ENCODE results near the gene SNUPN.
"Not testable (repeated sequence)": the region's sequence is repeated elsewhere in the genome, so short reads cannot be mapped to it uniquely, and the experiment has no call there.

The SNUPN gene

GRCh38 chr15:75636026-75636425, 10.5 kb upstream of the SNUPN start:
- Histone ChIP-seq H3K36me3 (ENCODE audit: control insufficient read depth in 4 of 4, insufficient read depth in 4 of 4, low read length in 3 of 4) (peaks cover 0 to 13% (median 4%) of the 10 kb centered on the region in 4 experiments), H3K4me3 (ENCODE audit: control insufficient read depth in 1 of 7, extremely low read depth in 1 of 7, insufficient read depth in 4 of 7, low read depth in 2 of 7, low read length in 6 of 7) (no peak overlapping the region), H3K27ac (ENCODE audit: insufficient read depth in 1 of 2, low read depth in 1 of 2, low read length in 2 of 2, poor library complexity in 1 of 2, severe bottlenecking in 2 of 2) (no peak overlapping the region), H3K4me1 (ENCODE audit: control extremely low read depth in 1 of 4, control insufficient read depth in 4 of 4, insufficient read depth in 4 of 4, low read length in 3 of 4) (peaks cover 10 to 37% (median 27%) of the 10 kb centered on the region in 4 experiments), H3K27me3 (replicated peaks in 2 of 5; ENCODE audit: control insufficient read depth in 4 of 5, insufficient read depth in 5 of 5, low read length in 4 of 5) (no peaks in the 10 kb centered on the region), H3K9me3 (ENCODE audit: control extremely low read depth in 1 of 5, control insufficient read depth in 4 of 5, insufficient read depth in 2 of 5, low read depth in 1 of 5, low read length in 4 of 5) (no peaks in the 10 kb centered on the region)
- ChIA-PET CTCF (interaction anchor here (1.4 to 1.7 kb wide), 2 partner anchors 10 to 38 kb away, joined by 3 to 6 read pairs; partner anchors contain the start of gene SNUPN), POLR2A (no interaction called here)
- DNase-seq: no peak
- 90% methylated on average over 5 of the region's 6 CpGs for WGBS (ENCODE audit: insufficient coverage)

GRCh38 chr15:75633922-75634321, 8.4 kb upstream of the SNUPN start:
- POLR2A ChIA-PET; DNase-seq; H3K27me3 ChIP-seq (replicated peaks in 2 of 5; ENCODE audit: control insufficient read depth in 4 of 5, insufficient read depth in 5 of 5, low read length in 4 of 5); H3K27ac ChIP-seq (ENCODE audit: insufficient read depth in 1 of 2, low read depth in 1 of 2, low read length in 2 of 2, poor library complexity in 1 of 2, severe bottlenecking in 2 of 2); H3K9me3 ChIP-seq (ENCODE audit: control extremely low read depth in 1 of 5, control insufficient read depth in 4 of 5, insufficient read depth in 2 of 5, low read depth in 1 of 5, low read length in 4 of 5); H3K4me3 ChIP-seq (ENCODE audit: control insufficient read depth in 1 of 7, extremely low read depth in 1 of 7, insufficient read depth in 4 of 7, low read depth in 2 of 7, low read length in 6 of 7): not testable (repeated sequence)
- 100% methylated on average over 6 of the region's 7 CpGs for WGBS (ENCODE audit: insufficient coverage)
- peaks cover 0 to 13% (median 4%) of the 10 kb centered on the region in 4 experiments for H3K36me3 ChIP-seq (ENCODE audit: control insufficient read depth in 4 of 4, insufficient read depth in 4 of 4, low read length in 3 of 4)
- peaks cover 5 to 20% (median 15%) of the 10 kb centered on the region in 4 experiments for H3K4me1 ChIP-seq (ENCODE audit: control extremely low read depth in 1 of 4, control insufficient read depth in 4 of 4, insufficient read depth in 4 of 4, low read length in 3 of 4)
- CTCF ChIA-PET: interaction anchor here (1.0 kb wide), 1 partner anchor 8 kb away, joined by 3 read pairs; the partner anchor contains the start of gene SNUPN

- no peak overlapping the region for H3K4me3 ChIP-seq (ENCODE audit: control insufficient read depth in 1 of 7, extremely low read depth in 1 of 7, insufficient read depth in 4 of 7, low read depth in 2 of 7, low read length in 6 of 7)
- no peak overlapping the region for H3K27ac ChIP-seq (ENCODE audit: insufficient read depth in 1 of 2, low read depth in 1 of 2, low read length in 2 of 2, poor library complexity in 1 of 2, severe bottlenecking in 2 of 2)
- H3K9me3 ChIP-seq (ENCODE audit: control extremely low read depth in 1 of 5, control insufficient read depth in 4 of 5, insufficient read depth in 2 of 5, low read depth in 1 of 5, low read length in 4 of 5): no peaks in the 10 kb centered on the region
- no peaks in the 10 kb centered on the region for H3K27me3 ChIP-seq (replicated peaks in 2 of 5; ENCODE audit: control insufficient read depth in 4 of 5, insufficient read depth in 5 of 5, low read length in 4 of 5)
- peaks cover 0 to 8% (median 4%) of the 10 kb centered on the region in 4 experiments for H3K4me1 ChIP-seq (ENCODE audit: control extremely low read depth in 1 of 4, control insufficient read depth in 4 of 4, insufficient read depth in 4 of 4, low read length in 3 of 4)
- H3K36me3 ChIP-seq (ENCODE audit: control insufficient read depth in 4 of 4, insufficient read depth in 4 of 4, low read length in 3 of 4): peaks cover 0 to under 1% (median under 1%) of the 10 kb centered on the region in 4 experiments
- ChIA-PET POLR2A (no interaction called here), CTCF (no interaction called here)
- no peak for DNase-seq
Measured at GRCh38 chr15:75631935-75632334, 6.4 kb upstream of the SNUPN start.

- CTCF ChIA-PET: no interaction called here
- POLR2A ChIA-PET: no interaction called here
- no peak overlapping the region for H3K27ac ChIP-seq (ENCODE audit: insufficient read depth in 1 of 2, low read depth in 1 of 2, low read length in 2 of 2, poor library complexity in 1 of 2, severe bottlenecking in 2 of 2)
Measured at GRCh38 chr15:75622505-75622904, 3.0 kb downstream of the SNUPN start.

GRCh38 chr15:75620841-75621391, 4.6 kb downstream of the SNUPN start:
- DNase-seq: peak in 1 of 3 donors; percentile 25
- Histone ChIP-seq H3K9me3 (ENCODE audit: control extremely low read depth in 1 of 5, control insufficient read depth in 4 of 5, insufficient read depth in 2 of 5, low read depth in 1 of 5, low read length in 4 of 5) (no peaks in the 10 kb centered on the region), H3K27ac (ENCODE audit: insufficient read depth in 1 of 2, low read depth in 1 of 2, low read length in 2 of 2, poor library complexity in 1 of 2, severe bottlenecking in 2 of 2) (peak overlapping the region; percentile 43 to 62), H3K27me3 (replicated peaks in 2 of 5; ENCODE audit: control insufficient read depth in 4 of 5, insufficient read depth in 5 of 5, low read length in 4 of 5) (no peaks in the 10 kb centered on the region), H3K4me3 (ENCODE audit: control insufficient read depth in 1 of 7, extremely low read depth in 1 of 7, insufficient read depth in 4 of 7, low read depth in 2 of 7, low read length in 6 of 7) (peak overlapping the region in 6 of 7 experiments; percentile 13 to 70 (median 36)), H3K4me1 (ENCODE audit: control extremely low read depth in 1 of 4, control insufficient read depth in 4 of 4, insufficient read depth in 4 of 4, low read length in 3 of 4) (peaks cover 10 to 28% (median 19%) of the 10 kb centered on the region in 4 experiments), H3K36me3 (ENCODE audit: control insufficient read depth in 4 of 4, insufficient read depth in 4 of 4, low read length in 3 of 4) (peaks cover 8 to 31% (median 26%) of the 10 kb centered on the region in 4 experiments)
- WGBS (ENCODE audit: insufficient coverage): 42% methylated on average over 2 of the region's 7 CpGs
- ChIA-PET CTCF (interaction anchor here (0.8 to 4.5 kb wide), 8 partner anchors 13 to 166 kb away, joined by 3 to 28 read pairs (median 5); partner anchors contain the start of gene IMP3), POLR2A (no interaction called here)

More at GRCh38 chr15:75622505-75622904, 3.0 kb downstream of the SNUPN start:
- WGBS (ENCODE audit: insufficient coverage): 50% methylated on average over 1 of the region's 2 CpGs
- Histone ChIP-seq H3K27me3 (replicated peaks in 2 of 5; ENCODE audit: control insufficient read depth in 4 of 5, insufficient read depth in 5 of 5, low read length in 4 of 5) (no peaks in the 10 kb centered on the region), H3K36me3 (ENCODE audit: control insufficient read depth in 4 of 4, insufficient read depth in 4 of 4, low read length in 3 of 4) (peaks cover 5 to 18% (median 14%) of the 10 kb centered on the region in 4 experiments), H3K4me3 (ENCODE audit: control insufficient read depth in 1 of 7, extremely low read depth in 1 of 7, insufficient read depth in 4 of 7, low read depth in 2 of 7, low read length in 6 of 7) (no peak overlapping the region), H3K9me3 (ENCODE audit: control extremely low read depth in 1 of 5, control insufficient read depth in 4 of 5, insufficient read depth in 2 of 5, low read depth in 1 of 5, low read length in 4 of 5) (no peaks in the 10 kb centered on the region), H3K4me1 (ENCODE audit: control extremely low read depth in 1 of 4, control insufficient read depth in 4 of 4, insufficient read depth in 4 of 4, low read length in 3 of 4) (peaks cover 14 to 44% (median 29%) of the 10 kb centered on the region in 4 experiments)
- no peak for DNase-seq

- H3K27me3 ChIP-seq (replicated peaks in 2 of 5; ENCODE audit: control insufficient read depth in 4 of 5, insufficient read depth in 5 of 5, low read length in 4 of 5): no peaks in the 10 kb centered on the region
- peak overlapping the region; percentile 43 to 62 for H3K27ac ChIP-seq (ENCODE audit: insufficient read depth in 1 of 2, low read depth in 1 of 2, low read length in 2 of 2, poor library complexity in 1 of 2, severe bottlenecking in 2 of 2)
- DNase-seq: no peak
- peaks cover 8 to 35% (median 30%) of the 10 kb centered on the region in 4 experiments for H3K36me3 ChIP-seq (ENCODE audit: control insufficient read depth in 4 of 4, insufficient read depth in 4 of 4, low read length in 3 of 4)
- H3K9me3 ChIP-seq (ENCODE audit: control extremely low read depth in 1 of 5, control insufficient read depth in 4 of 5, insufficient read depth in 2 of 5, low read depth in 1 of 5, low read length in 4 of 5): no peaks in the 10 kb centered on the region
- peak overlapping the region in 6 of 7 experiments; percentile 13 to 70 (median 36) for H3K4me3 ChIP-seq (ENCODE audit: control insufficient read depth in 1 of 7, extremely low read depth in 1 of 7, insufficient read depth in 4 of 7, low read depth in 2 of 7, low read length in 6 of 7)
- ChIA-PET POLR2A (interaction anchor here (0.6 kb wide), 1 partner anchor 23 kb away, joined by 5 read pairs; no protein-coding TSS in a partner anchor), CTCF (interaction anchor here (0.8 to 4.5 kb wide), 8 partner anchors 12 to 166 kb away, joined by 3 to 28 read pairs (median 5); partner anchors contain the start of gene IMP3)
- H3K4me1 ChIP-seq (ENCODE audit: control extremely low read depth in 1 of 4, control insufficient read depth in 4 of 4, insufficient read depth in 4 of 4, low read length in 3 of 4): peaks cover 10 to 27% (median 17%) of the 10 kb centered on the region in 4 experiments
- WGBS (ENCODE audit: insufficient coverage): 33% methylated on average over 2 of the region's 4 CpGs
Measured at GRCh38 chr15:75620058-75620820, 5.3 kb downstream of the SNUPN start.

GRCh38 chr15:75616766-75617165, 8.8 kb downstream of the SNUPN start:
- CTCF ChIA-PET: interaction anchor here (0.5 to 4.5 kb wide), 3 partner anchors 9 to 84 kb away, joined by 3 to 28 read pairs (median 3); no protein-coding TSS in a partner anchor

More at GRCh38 chr15:75616766-75617165, 8.8 kb downstream of the SNUPN start:
- Histone ChIP-seq H3K4me3 (ENCODE audit: control insufficient read depth in 1 of 7, extremely low read depth in 1 of 7, insufficient read depth in 4 of 7, low read depth in 2 of 7, low read length in 6 of 7) (no peak overlapping the region), H3K27me3 (replicated peaks in 2 of 5; ENCODE audit: control insufficient read depth in 4 of 5, insufficient read depth in 5 of 5, low read length in 4 of 5) (no peaks in the 10 kb centered on the region), H3K36me3 (ENCODE audit: control insufficient read depth in 4 of 4, insufficient read depth in 4 of 4, low read length in 3 of 4) (peaks cover 16 to 60% (median 46%) of the 10 kb centered on the region in 4 experiments), H3K9me3 (ENCODE audit: control extremely low read depth in 1 of 5, control insufficient read depth in 4 of 5, insufficient read depth in 2 of 5, low read depth in 1 of 5, low read length in 4 of 5) (no peaks in the 10 kb centered on the region), H3K4me1 (ENCODE audit: control extremely low read depth in 1 of 4, control insufficient read depth in 4 of 4, insufficient read depth in 4 of 4, low read length in 3 of 4) (peaks cover 10 to 17% (median 14%) of the 10 kb centered on the region in 4 experiments), H3K27ac (ENCODE audit: insufficient read depth in 1 of 2, low read depth in 1 of 2, low read length in 2 of 2, poor library complexity in 1 of 2, severe bottlenecking in 2 of 2) (no peak overlapping the region)
- no peak for DNase-seq
- POLR2A ChIA-PET: no interaction called here

Data from common myeloid progenitor, CD34-positive (primary cell).